Stimulated activated CD8-positive, alpha-beta memory T cell treated with anti-CD3 and anti-CD28 coated beads, Interleukin-2, amount 100 ng/mL, for 1 hour (primary cell): Measurements from ENCODE around the gene PREX1.
"Not testable (repeated sequence)": the region's sequence is repeated elsewhere in the genome, so short reads cannot be mapped to it uniquely, and the experiment has no call there.

Source experiments
- DNase-seq, 2 donors: peaks; one replicate each; pipeline ENCODE4 v3.0.0-alpha.2; 2020; ENCODE audit warnings: low read depth in 2 of 2

PREX1 gene

DNA sequence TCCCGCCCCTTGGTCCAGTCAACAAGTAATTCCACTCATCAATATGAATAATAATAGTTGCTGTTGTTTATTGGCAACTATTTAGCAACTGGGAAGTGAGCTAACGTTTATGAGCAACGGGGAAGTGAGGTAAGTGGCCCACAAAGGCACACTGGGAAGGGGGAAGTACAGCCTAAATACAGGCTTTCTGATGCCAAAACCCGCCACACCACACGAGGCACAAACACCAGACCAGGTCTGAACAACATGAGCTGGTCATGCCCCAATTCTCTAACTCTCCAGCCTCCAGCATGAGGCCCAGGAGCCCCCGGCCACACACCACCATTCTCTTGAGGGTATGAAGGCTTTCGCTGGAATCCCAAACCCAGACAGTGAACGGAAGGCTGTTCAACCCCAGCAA is 50.8 kb downstream of the PREX1 start:
- DNase-seq = no peak

DNA sequence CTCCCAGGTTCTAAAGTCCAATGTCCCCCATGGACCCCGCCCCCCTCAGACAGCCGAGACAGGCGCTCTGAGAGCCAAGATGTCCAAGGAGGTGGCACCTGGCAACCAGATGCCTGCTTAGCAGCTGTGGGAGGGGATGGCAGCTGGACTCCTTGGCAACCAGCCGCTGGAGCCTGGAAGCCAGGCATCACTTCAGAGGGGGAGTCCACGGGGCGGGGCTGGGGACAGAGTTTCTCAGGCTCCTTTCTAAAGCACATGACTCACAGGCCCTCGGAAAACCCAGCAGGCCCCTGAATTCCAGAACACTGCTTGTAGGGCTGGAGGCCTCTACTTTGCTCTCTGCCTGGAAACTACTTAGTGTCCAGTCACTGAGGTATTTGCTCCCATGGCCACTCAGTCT is 51.5 kb downstream of the PREX1 start:
- no peak for DNase-seq

DNA sequence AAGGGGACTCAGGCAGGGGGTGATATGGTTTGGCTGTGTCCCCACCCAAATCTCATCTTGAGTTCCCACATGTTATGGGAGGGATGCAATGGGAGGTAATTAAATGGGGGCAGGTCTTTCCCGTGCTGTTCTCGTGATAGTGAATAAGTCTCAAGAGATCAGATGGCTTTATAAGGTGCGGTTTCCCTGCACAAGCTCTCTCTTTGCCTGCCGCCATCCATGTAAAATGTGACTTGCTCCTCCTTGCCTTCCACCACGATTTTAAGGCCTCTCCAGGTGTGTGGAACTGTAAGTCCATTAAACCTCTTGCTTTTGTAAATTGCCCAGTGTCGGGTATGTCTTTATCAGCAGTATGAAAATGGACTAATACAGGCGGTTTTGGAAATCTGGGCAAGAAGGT is 52.3 kb downstream of the PREX1 start:
- not testable (repeated sequence) for DNase-seq

DNA sequence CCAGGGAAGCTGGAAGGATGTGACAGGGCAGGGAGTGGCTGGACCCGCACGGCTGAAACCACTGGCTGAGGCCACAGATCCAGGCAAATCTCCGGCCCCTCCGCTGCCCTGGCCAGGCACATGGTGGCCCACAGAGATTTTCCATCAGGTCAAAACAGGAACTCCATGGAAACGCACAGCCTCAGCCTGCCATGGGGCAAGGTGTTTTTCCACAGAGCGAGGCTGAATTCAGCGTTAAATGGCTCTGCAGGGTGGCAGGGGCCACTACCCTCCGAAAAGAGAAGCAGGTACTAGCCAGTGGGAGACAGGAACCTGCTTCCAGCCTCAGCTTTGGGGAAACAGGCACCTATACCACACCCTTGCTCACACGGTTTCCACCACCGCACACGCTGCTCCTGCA is 53.1 kb downstream of the PREX1 start:
- no peak for DNase-seq

DNA sequence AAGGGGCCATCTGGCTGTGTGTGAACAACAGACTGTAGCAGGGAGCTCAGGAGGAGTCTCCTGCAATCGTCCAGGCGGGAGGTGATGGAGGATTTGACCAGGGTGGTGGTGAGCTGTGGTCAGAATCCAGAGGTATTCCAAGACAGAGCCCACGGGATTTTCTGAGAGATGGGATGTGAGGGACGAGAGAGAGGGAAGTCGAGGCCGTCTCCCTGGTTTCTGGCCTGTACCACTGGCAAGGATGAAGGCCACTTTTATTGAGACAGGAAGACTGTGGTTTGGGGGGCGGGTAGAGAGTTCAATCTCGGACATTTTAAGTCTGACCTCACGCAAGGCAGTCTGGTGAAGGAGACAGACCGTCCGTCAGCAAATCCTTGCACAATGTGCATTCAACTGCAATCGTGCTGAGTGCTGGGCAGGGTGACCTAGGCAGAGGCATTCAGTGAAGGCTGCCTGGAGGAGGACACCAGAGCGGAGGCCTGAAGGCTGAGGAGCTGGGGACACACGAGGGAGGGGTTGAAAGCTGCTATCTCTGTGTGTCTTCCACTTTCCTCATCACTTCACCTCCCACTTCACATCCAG is 53.9 kb downstream of the PREX1 start:
- no peak for DNase-seq

DNA sequence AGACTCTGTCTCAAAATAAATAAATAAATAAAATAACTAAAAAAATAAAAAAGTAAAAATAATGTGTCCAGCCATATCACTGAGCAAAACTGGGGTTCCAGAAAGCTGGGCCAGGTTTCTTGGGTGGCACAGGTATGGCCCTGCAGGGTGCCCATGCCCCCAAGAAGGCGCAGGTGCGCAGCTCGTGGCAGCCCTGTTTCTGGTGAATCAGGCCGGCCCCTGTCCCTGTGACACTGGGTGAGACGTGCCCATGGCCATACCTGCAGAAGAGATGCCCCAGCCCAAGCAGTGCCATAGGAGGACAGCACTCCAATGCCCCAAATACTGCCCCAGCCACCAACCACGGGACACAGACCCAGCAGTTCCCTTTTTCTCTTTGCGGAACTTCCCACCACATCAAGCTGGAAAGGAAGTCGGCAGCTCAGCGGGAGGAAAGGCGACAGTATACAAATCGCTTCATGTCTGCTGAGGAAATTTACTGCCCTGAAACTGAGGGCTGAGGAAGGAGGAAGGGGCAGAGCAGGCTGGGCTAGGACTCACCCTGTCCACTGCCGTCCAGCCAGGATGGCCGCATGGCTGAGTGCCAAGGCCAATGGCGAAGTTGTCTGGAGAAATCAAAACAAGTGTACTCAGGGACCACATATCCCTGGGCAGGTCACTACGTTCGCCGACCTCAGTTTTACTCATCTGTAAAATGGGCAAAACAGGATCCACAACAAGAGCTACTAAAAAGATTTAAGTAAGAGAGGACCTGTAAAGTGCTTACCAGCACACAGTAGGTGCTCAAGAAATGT is 55.4 kb downstream of the PREX1 start:
- no peak for DNase-seq

DNA sequence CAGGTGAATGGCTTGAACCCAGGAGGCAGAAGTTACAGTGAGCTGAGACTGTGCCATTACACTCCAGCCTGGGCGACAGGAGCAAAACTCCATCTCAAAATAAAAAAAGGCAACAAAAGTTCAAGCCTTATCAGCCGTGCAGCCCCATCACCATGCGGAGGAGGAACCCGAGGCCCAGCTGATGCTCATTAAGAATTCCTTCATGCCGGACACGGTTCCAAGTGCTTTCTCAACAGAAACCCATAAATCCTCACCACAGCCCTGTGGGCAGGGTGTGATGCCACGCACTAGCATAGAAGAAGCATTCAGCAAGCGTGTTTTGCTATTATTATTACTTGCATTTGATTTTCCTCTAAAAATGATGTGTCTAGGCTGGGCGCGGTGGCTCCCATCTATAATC is 56.3 kb downstream of the PREX1 start:
- no peak for DNase-seq

DNA sequence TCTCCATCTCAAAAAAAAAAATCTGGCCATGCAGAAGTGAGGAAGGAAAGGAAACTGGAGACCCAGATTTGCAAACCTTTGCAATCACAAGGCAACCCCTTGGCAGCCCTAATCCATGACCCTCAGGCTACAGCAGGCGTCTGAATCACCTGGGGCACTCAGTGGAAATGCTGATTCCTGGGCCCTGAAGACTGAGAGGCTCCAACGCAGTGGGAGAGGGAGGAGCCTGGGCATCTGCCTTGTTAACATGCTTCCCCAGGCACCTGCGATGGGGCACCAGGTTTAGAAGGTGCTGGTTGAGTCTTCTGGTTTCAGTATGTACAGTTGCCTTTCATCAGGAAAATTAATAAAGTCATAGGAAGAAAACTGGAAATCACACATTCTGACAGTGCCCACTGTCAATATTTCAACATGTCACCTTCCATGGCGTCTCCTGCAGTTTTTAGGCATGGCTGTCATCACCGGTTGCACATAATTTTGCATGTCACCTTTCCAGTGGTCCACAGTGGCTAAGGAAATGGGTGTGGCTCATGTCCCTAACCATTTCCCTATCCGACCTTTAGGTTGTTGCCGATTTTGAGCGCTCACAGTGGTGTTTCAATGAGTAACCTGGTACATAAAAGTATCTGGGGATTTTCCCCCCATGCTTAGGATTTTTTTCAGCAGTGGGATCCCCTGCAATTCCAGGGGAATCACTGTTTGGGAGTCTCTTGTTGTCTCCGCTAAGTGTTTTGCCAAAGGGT is 56.9 kb downstream of the PREX1 start:
- no peak for DNase-seq

DNA sequence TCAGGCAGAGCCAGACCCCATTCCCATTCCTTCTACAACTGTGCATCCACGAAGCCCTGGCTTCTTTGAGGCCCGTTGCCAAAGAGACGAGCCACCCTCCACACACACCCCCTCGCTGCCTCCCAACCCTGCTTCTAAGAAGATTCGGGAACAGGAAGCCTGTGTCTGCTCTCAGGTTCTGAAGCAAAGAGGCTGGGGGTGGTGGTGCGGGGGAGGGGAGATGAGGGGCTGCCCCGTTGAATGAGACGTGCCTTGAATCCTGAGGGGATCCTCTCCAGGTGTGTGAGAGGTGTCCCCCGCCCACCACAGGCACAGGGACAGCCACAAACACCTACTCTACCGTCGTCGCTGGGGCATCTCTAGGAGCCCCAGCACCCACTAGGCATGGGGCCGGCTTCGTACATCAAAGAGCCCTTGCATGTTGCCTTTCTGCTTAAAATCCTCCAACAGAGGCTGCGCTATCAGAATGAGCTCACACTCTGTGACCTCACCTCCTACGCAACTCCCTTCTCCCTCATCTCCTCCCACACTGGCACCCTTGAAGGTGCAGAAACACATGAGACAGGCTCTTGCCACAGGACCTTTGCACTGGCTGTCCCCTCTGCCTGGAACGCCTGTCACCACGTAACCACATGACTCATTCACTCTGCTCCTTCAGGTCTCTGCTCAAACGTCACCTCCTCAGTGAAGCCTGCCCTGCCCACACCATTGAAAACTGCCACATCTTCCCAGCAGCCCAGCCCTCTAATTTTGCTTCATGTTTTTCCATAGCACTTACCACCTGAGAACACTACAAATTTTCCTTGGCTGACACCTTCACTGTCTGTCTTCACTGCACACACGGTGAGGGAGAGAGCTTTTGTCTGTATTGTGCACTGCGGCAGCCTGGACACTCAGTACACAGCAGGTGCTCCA is 58.5 kb downstream of the PREX1 start:
- peak; percentile 65 to 69 for DNase-seq

DNA sequence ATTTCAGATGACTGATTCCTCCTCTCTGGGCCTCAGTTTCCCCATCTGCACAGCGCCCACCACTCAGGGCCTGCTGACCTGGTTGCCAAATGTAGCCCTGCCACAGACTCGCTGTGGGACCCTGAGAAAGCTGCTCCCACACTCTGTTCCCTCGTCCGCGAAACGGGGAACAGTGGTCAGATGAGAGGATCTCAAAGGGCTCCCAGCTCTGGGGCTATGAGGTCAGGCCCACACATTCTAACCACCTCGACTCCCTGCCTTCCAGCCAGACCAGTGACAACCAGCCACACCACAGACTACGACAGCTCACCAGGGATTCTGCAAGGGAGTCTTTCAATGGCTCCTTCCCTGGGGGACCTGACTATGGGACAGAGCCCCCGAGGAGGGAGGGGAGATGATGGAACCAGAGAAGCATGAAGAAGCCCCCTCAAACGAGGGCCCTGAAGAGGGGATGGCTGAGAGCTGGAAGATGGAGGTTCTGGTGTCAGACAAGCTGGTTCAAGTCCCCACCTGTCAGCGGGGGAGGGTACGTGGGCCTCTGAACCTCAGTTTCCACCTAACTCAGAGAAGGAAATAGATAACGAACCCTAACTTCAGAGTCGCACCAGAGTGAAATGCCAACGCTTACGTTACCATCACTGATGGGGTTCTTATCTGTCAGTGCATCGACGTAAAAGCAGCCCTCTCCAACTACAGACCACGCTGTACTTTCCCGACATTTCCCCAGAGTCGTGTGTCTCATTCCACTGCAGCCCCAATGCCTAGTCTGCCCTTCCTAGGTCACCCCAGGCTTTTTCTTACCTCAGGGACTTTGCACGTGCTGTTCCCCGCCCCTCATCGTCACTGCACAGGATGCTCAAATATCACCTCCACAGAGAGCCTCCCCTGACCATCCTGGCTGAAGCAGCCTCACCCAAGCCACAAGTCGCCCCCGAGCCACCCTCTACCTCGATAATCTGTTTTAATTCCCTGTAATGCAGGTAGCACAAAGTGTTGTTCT is 60.5 kb downstream of the PREX1 start:
- no peak for DNase-seq

DNA sequence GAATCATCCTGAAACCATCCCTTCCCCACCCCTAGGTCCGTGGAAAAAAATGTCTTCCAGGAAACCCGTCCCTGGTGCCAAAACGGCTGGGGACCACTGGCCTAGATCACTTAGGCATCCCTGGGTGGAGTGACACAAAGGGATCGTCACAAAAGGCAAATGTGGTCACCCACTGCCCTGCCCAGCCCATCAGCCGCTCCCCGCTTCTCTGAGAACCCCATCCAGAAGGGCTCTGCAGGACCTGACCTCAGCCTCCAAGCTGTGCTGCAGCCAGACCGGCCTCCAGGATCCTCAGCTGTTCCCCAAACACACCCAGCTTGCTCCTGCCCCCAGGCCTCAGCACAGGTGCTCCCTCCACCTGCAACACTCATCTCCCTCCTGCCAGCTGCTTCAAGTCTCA is 61.6 kb downstream of the PREX1 start:
- DNase-seq = no peak

DNA sequence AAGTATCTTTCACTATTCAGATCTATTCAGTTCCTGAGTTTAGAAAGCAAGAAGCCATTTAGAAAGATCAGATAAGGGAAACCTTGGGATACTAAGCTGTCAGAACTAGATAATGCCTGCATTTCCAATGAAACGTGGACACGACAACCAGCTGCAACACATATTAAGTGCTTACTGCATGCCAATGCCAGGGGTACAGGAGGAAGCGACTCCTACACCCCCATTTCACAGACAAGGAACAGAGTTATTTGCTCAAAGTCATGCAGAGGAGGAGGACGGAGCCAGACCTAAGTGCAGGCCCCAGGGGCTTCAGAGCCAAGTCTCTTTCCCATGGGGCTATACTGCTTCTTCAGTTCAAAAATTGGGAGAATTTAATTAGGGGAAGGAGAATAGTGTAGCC is 62.4 kb downstream of the PREX1 start:
- DNase-seq = no peak

DNA sequence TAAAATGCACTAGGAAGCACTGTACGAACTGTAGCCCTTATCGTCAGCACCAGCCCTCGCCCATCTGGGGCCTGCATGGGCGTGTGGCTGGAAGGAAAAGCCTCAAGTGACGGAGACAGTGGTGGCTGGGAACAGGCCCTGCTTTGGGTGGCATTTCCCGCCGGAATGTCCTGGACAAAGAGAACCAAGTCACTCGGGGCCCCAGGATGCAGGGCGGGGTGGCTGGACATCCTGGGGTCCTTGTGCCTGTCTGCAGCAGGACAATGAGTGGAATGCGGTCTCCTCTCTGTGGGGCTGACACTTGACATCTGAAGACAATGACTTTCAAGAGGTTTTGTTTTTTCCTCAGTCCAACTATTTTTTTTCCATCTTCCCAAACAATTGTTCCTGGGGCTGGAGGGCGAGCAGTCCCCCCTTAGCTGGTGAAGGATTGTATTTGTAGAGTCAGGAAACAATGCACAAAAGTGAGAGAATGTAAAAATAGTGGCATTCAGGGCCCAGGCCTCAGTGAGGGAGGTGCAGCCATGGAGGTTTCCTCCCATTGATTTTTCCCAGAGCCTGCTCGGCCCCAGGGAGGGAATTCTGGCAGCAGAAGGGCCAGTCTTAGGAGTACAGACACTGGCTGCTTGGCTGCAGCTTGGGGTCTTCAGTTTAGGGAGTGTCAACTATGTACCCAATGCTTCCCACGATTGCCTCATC is 64.4 kb downstream of the PREX1 start:
- no peak for DNase-seq

DNA sequence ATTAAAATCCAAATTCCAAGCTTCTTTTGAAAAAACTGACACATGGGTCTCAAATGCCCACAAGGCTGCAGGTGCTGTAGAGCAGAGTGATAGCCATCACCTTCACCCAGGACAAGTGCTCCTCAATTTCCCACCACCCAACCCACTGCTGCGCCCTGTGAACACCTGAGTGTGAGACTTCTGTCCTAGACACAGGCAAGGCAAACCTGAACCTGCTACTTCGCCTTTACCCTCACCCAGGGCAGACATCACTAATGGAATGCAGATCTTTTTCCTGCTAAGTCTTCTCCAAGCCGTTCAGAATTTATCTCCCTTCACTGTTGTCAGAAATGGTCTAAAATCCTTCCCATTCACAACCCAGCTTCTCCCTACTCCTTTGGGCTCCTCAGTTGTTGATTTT is 65.9 kb downstream of the PREX1 start:
- DNase-seq = no peak

DNA sequence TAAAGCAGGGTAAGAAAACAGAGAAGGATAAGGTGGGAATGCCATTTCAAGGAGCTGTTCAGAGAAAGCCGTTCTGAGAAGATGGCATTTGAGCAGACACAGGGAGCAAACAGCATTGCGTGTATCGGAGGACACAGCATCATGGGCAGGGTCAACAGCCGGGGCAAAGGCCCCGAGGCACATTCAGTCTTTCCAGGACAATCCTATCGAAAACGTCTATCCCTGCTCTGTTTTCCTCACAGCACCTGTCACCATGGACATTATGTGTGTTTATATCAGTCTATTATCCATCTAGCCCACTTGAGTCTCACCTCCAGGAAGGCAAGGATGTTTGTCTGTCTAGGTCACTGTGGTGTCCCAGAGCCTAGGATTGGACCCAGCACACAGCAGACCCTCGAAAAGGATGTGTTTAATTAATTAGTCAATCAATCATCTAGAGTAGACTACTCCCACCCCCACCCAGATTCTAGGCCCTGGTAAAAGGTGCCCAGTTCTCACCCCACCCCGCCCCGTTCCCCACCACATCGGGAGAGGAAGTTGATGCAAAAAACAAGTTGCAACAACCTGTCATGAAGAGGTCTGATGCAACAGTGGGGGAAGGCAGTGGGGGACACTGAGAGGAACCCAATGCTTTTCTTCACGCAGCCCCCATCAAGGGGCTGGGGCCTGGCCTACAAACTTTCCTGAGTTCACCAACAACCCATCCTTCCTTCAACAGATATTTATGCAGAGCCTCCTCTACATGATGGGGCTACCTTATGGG is 66.6 kb downstream of the PREX1 start:
- peak in 1 of 2 donors; percentile 21 for DNase-seq

DNA sequence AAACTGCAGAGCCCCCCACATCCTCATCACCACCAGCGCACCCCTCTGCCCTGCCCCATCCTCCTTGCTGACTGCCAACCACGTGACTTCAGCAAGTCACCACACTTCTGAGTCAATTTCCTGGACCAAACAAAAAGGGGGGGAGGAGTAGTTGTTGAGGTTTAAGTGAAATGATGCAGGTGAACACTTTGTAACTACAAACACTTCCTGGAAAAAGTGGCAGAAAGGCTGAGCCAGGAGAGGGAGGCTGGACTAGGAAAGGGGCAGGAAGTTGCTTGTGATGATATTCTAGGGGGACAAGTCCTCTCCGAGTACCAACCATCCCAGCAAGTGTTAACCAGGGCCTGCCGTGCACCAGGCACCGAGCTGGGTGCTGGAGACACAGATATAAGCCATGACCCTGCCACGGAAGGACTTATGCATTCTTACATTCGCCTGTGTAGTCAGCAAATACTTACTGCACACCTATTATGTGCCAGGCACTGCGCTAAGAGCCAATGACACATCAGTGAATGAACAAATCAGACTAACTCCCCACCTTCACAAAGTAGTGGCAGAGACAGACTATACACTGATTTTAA is 67.3 kb downstream of the PREX1 start:
- peak; percentile 56 to 57 for DNase-seq

DNA sequence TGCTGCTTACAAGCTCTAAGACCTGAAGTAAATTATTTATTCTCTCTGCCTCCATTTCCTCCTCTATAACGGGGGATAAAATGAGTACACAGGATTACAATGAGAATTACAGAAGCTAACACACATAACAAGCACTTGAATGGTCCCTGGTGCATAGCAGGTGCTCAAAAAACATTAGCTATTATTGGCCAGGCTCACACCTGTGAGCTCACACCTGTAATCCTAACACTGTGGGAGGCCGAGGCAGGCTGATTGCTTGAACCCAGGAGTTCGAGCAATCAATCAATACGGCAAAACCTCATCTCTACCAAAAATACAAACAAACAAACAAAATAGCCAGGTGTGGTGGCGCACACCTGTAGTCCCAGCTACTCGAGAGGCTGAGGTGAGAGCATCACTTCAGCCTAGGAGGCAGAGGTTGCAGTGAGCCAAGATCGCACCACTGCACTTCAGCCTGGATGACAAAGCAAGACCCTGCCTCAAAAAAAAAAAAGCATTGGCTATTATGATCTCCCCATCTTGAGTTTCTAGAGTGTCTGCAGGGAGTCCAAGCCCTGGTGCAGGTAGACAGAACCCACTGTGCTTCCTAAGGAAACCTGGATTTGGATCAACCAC is 68.1 kb downstream of the PREX1 start:
- no peak for DNase-seq

DNA sequence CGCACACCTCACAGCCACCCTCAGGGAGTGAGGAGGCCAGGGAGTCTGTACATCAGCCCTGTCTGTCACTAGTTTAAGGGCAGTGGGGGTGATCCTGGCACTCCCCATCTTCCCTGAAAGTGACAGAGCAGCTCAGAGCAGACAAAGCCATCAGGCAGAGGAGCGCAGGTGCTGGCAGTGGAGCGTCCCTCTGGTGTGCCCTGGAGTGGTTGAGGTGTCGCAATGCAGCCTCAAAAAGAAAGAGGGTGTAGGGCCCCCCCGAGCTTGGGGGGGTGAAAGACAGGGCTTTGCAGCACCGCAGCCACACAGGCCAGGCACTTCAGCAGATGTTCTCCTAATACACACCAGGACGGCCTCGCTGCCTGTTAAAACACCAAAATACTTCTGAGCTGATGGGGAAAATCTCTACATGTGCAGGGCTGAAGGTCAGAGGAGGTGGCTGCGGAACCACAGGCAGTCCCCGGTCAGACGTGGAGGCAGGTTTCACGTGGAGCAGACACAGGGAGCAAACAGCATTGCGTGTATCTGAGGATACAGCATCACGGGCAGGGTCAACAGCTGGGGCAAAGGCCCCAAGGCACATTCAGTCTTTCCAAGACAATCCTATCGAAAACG is 69.5 kb downstream of the PREX1 start:
- peak in 1 of 2 donors; percentile 19 for DNase-seq
